ENCODE data around the gene TMEM80.
"Not testable (repeated sequence)": the region's sequence is repeated elsewhere in the genome, so short reads cannot be mapped to it uniquely, and the experiment has no call there.

TMEM80 gene

DNA sequence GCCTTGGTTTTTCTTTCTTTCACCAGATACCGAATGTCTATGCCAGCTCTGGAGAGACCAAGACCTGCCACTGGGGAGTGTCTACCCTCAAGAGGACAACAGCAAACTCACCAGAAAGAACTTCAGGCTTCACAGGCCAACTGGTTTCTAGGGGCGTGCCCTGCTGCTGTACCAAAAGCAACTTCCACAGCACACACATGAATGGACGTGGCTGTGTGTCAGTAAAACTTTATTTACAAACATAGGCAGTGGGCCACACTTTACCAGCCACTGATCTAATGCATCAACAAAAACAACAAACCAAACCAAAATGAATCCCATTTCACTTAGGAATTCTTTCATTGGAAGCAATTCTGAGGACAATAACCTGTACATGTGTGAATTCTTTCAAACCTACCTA lies 17.3 kb upstream of the TMEM80 start:
- Histone ChIP-seq H3K9me3 (ENCODE audit: control insufficient read depth in 2 of 2, low read length in 2 of 2) (no peaks in the 10 kb centered on the region), H3K27ac (ENCODE audit: low read depth in 2 of 2, low read length in 2 of 2) (no peak overlapping the region), H3K4me3 (ENCODE audit: low read length in 2 of 2) (no peak overlapping the region), H3K36me3 (ENCODE audit: control insufficient read depth in 2 of 2, insufficient read depth in 2 of 2, low read length in 2 of 2) (peaks cover 15 to 30% of the 10 kb centered on the region in 2 donors), H3K27me3 (ENCODE audit: control insufficient read depth in 2 of 2, insufficient read depth in 2 of 2, low read length in 2 of 2) (no peaks in the 10 kb centered on the region), H3K4me1 (ENCODE audit: control insufficient read depth in 2 of 2, insufficient read depth in 2 of 2, low read length in 2 of 2) (no peaks in the 10 kb centered on the region), H3K9ac (ENCODE audit: low read depth in 1 of 2, low read length in 2 of 2) (no peak overlapping the region)

DNA sequence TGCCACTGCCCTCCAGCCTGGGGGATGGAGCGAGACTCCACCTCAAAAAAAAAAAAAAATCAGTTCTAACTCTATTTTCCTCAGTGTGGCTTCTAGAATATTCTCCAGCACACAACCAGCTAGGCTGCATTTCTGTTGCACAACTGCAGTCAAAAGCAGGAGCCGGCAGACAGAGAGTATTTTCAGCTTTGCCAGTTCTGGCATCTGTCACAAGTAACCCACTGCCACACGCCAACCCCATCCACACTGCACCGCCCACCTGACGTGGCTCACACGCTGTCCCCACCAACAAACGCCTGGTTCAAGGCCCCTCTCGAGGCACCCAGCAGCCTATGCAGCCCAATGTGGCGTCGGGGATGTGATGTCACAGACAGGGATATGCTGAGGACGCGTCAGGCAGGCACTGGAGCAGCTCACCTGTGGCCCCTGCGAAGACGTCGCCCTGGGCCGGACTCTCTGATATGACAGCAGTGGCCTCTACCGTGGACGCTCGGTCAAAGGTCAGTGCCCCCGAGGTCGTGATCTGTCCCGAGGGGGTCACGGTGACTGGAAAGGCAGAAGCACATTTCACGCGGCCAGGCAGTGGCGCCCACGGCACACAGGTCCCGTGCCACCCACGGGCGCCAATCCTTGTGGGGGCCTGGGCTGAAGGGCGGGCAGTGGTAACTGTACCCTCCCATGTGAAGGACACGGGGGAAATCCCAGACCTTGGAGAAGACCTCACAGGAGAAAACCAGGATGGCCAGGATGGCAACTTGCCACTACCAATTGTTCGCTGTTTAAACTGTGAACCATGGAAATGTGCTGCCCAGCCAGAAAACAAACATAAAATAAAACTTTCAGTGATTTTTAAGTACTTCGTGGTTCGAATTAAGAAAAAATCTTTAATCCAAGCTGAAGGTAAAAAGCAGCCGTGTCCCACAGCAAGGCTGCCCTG lies 16.1 kb upstream of the TMEM80 start:
- no peaks in the 10 kb centered on the region for H3K27me3 ChIP-seq (ENCODE audit: control insufficient read depth in 2 of 2, insufficient read depth in 2 of 2, low read length in 2 of 2)
- H3K27ac ChIP-seq (ENCODE audit: low read depth in 2 of 2, low read length in 2 of 2) = no peak overlapping the region
- no peaks in the 10 kb centered on the region for H3K9me3 ChIP-seq (ENCODE audit: control insufficient read depth in 2 of 2, low read length in 2 of 2)
- H3K36me3 ChIP-seq (ENCODE audit: control insufficient read depth in 2 of 2, insufficient read depth in 2 of 2, low read length in 2 of 2) = peaks cover 11 to 27% of the 10 kb centered on the region in 2 donors
- H3K4me3 ChIP-seq (ENCODE audit: low read length in 2 of 2) = no peak overlapping the region
- H3K9ac ChIP-seq (ENCODE audit: low read depth in 1 of 2, low read length in 2 of 2) = no peak overlapping the region
- no peaks in the 10 kb centered on the region for H3K4me1 ChIP-seq (ENCODE audit: control insufficient read depth in 2 of 2, insufficient read depth in 2 of 2, low read length in 2 of 2)

DNA sequence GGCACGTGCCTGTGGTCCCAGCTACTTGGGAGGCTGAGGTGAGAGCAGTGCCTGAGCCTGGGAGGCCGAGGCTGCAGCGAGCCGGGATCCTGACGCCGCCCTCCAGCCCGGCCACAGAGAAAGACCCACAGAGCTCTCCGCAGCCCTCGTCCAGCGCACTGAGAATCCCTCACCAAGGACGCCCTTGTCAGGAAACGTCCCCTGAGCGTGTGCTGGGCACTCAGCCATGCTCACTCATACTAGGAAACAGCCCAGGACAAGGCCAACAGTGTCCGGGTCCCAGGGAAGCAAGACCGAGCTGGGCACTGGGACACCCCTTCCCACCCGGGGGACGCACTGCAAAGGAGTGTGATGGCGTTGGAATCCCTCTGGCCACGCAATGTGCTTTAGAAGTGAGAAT lies 15.1 kb upstream of the TMEM80 start:
- no peaks in the 10 kb centered on the region for H3K4me1 ChIP-seq (ENCODE audit: control insufficient read depth in 2 of 2, insufficient read depth in 2 of 2, low read length in 2 of 2)
- no peak overlapping the region for H3K4me3 ChIP-seq (ENCODE audit: low read length in 2 of 2)
- H3K9ac ChIP-seq (ENCODE audit: low read depth in 1 of 2, low read length in 2 of 2) = no peak overlapping the region
- H3K27ac ChIP-seq (ENCODE audit: low read depth in 2 of 2, low read length in 2 of 2) = no peak overlapping the region
- H3K36me3 ChIP-seq (ENCODE audit: control insufficient read depth in 2 of 2, insufficient read depth in 2 of 2, low read length in 2 of 2) = peaks cover 14 to 30% of the 10 kb centered on the region in 2 donors
- H3K27me3 ChIP-seq (ENCODE audit: control insufficient read depth in 2 of 2, insufficient read depth in 2 of 2, low read length in 2 of 2) = no peaks in the 10 kb centered on the region
- H3K9me3 ChIP-seq (ENCODE audit: control insufficient read depth in 2 of 2, low read length in 2 of 2) = no peaks in the 10 kb centered on the region

DNA sequence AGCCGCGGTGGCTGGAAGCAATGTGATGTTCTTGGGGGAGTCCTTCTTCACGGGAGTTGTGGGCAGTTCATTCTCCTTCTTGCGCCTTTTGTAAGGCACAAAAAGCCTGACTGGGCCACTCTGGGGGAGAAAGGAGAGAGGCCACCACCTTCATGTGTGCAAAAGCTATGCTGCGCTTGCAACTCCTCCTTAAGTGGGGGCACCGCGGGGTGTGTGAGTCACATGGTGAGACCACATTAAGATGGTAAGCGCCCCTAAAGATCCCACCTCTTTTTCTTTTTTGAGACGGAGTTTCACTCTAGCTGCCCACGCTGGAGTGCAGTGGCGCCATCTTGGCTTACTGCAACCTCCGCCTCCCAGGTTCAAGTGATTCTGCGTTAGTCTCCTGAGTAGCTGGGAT lies 14.6 kb upstream of the TMEM80 start:
- H3K36me3 ChIP-seq (ENCODE audit: control insufficient read depth in 2 of 2, insufficient read depth in 2 of 2, low read length in 2 of 2) = peaks cover 14 to 30% of the 10 kb centered on the region in 2 donors
- H3K27ac ChIP-seq (ENCODE audit: low read depth in 2 of 2, low read length in 2 of 2) = no peak overlapping the region
- H3K4me3 ChIP-seq (ENCODE audit: low read length in 2 of 2) = no peak overlapping the region
- H3K27me3 ChIP-seq (ENCODE audit: control insufficient read depth in 2 of 2, insufficient read depth in 2 of 2, low read length in 2 of 2) = no peaks in the 10 kb centered on the region
- H3K9me3 ChIP-seq (ENCODE audit: control insufficient read depth in 2 of 2, low read length in 2 of 2) = no peaks in the 10 kb centered on the region
- no peaks in the 10 kb centered on the region for H3K4me1 ChIP-seq (ENCODE audit: control insufficient read depth in 2 of 2, insufficient read depth in 2 of 2, low read length in 2 of 2)
- H3K9ac ChIP-seq (ENCODE audit: low read depth in 1 of 2, low read length in 2 of 2) = no peak overlapping the region

DNA sequence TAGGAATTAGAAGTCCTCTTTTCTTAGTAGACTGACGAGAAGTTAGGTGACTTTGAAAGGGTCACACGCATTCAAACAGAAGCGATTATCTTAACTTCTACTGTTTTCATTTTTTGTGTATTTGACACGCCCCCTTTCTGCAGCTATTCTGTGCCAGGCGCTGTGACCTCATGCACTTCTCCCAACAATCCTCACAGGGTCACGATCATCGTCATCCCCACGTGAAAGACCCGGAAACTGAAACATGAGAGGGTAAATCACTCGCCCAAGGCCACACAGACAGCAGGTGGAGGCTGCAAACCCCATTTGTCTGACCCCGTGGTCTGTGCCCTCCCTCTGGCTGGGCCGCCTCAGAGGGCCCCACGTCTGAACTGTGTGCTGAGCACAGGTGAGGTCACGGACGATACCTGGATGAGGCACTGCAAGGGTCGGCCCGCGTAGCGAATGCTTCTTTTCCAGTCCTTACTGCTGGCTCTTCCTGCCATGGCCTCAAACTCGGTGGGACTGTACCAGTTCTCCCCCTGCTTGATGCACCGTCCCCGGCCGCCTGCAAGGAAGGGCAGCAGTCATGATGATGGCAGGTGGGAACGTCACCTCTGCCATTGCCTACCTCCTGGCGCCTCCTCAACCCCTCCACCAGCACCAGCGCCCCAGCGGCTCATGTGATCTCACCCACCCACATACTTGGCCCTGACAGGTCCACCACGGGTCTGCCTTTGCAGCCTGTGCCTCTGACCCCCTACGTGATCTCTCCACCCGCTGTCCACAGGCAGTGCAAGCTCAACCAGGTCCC lies 9.0 kb upstream of the TMEM80 start:
- no peaks in the 10 kb centered on the region for H3K27me3 ChIP-seq (ENCODE audit: control insufficient read depth in 2 of 2, insufficient read depth in 2 of 2, low read length in 2 of 2)
- H3K27ac ChIP-seq (ENCODE audit: low read depth in 2 of 2, low read length in 2 of 2) = no peak overlapping the region
- H3K36me3 ChIP-seq (ENCODE audit: control insufficient read depth in 2 of 2, insufficient read depth in 2 of 2, low read length in 2 of 2) = peaks cover 29 to 41% of the 10 kb centered on the region in 2 donors
- H3K9me3 ChIP-seq (ENCODE audit: control insufficient read depth in 2 of 2, low read length in 2 of 2) = no peaks in the 10 kb centered on the region
- H3K9ac ChIP-seq (ENCODE audit: low read depth in 1 of 2, low read length in 2 of 2) = no peak overlapping the region
- H3K4me1 ChIP-seq (ENCODE audit: control insufficient read depth in 2 of 2, insufficient read depth in 2 of 2, low read length in 2 of 2) = peaks cover 10 to 12% of the 10 kb centered on the region in 2 donors
- H3K4me3 ChIP-seq (ENCODE audit: low read length in 2 of 2) = no peak overlapping the region

DNA sequence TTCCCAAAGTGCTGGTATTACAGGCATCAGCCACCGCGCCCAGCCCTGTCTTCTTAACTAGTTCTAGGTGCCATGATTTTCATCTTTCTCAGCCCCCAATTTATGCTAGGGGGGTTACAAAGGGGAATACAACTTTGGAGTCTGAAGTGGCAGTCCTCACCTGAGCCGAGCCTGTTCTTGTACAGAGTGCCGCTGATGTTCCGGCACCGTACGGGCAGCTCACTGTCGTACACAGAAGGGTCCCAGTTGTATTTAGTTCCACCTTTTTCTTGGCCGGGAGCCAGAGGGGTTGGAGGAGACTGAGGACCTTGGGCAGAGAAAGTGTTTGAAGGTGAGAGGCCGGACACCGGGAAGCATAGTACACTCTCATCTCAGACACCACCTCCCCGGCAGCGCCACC lies 7.9 kb upstream of the TMEM80 start:
- Histone ChIP-seq H3K27ac (ENCODE audit: low read depth in 2 of 2, low read length in 2 of 2) (no peak overlapping the region), H3K9ac (ENCODE audit: low read depth in 1 of 2, low read length in 2 of 2) (no peak overlapping the region), H3K4me3 (ENCODE audit: low read length in 2 of 2) (no peak overlapping the region), H3K9me3 (ENCODE audit: control insufficient read depth in 2 of 2, low read length in 2 of 2) (no peaks in the 10 kb centered on the region), H3K27me3 (ENCODE audit: control insufficient read depth in 2 of 2, insufficient read depth in 2 of 2, low read length in 2 of 2) (no peaks in the 10 kb centered on the region), H3K4me1 (ENCODE audit: control insufficient read depth in 2 of 2, insufficient read depth in 2 of 2, low read length in 2 of 2) (peaks cover 15 to 20% of the 10 kb centered on the region in 2 donors), H3K36me3 (ENCODE audit: control insufficient read depth in 2 of 2, insufficient read depth in 2 of 2, low read length in 2 of 2) (peaks cover 29 to 41% of the 10 kb centered on the region in 2 donors)

DNA sequence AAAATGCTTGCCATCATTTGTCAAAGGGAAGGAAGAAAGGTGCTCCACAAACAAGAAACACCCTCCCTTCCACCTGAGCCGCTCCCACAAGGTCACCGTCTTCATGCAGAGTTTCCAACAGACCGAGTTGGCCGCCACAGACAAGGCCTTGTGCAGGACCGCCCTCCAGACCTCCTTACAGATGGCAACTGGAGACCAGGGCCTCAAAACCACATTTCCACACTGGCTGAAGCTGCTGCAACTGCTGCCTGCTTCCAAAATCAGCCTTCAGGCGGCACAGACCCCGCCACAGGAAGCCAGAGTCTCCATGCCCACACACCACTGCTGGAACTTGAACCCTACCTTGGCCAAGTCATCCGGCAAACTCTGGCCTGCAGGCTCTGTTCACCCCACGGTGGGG lies 6.9 kb upstream of the TMEM80 start:
- Histone ChIP-seq H3K27ac (ENCODE audit: low read depth in 2 of 2, low read length in 2 of 2) (no peak overlapping the region), H3K9ac (ENCODE audit: low read depth in 1 of 2, low read length in 2 of 2) (no peak overlapping the region), H3K9me3 (ENCODE audit: control insufficient read depth in 2 of 2, low read length in 2 of 2) (no peaks in the 10 kb centered on the region), H3K4me3 (ENCODE audit: low read length in 2 of 2) (no peak overlapping the region), H3K4me1 (ENCODE audit: control insufficient read depth in 2 of 2, insufficient read depth in 2 of 2, low read length in 2 of 2) (peaks cover 19 to 27% of the 10 kb centered on the region in 2 donors), H3K36me3 (ENCODE audit: control insufficient read depth in 2 of 2, insufficient read depth in 2 of 2, low read length in 2 of 2) (peaks cover 25 to 36% of the 10 kb centered on the region in 2 donors), H3K27me3 (ENCODE audit: control insufficient read depth in 2 of 2, insufficient read depth in 2 of 2, low read length in 2 of 2) (no peaks in the 10 kb centered on the region)

DNA sequence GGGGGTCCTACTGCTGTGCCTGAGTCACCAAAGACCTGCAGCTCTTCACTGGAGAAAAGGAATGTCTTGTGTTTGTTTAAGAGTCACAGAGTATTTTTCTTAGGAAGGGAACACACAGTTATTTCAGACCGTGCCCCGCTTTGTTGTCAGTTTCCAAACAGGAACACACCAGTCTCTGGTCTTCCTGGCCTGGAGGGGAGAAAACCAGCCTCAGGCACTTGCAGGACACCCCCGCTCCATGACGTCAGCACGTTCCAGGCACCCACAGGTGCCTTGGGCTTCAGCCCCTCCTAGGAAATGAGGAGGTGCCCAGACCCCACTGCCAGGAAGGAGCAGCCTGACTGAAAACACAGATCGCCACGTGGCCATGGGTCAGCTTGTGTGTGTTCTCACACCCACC lies 6.0 kb upstream of the TMEM80 start:
- peaks cover 22 to 32% of the 10 kb centered on the region in 2 donors for H3K36me3 ChIP-seq (ENCODE audit: control insufficient read depth in 2 of 2, insufficient read depth in 2 of 2, low read length in 2 of 2)
- H3K27me3 ChIP-seq (ENCODE audit: control insufficient read depth in 2 of 2, insufficient read depth in 2 of 2, low read length in 2 of 2) = no peaks in the 10 kb centered on the region
- H3K4me3 ChIP-seq (ENCODE audit: low read length in 2 of 2) = no peak overlapping the region
- peaks cover 26 to 34% of the 10 kb centered on the region in 2 donors for H3K4me1 ChIP-seq (ENCODE audit: control insufficient read depth in 2 of 2, insufficient read depth in 2 of 2, low read length in 2 of 2)
- no peak overlapping the region for H3K9ac ChIP-seq (ENCODE audit: low read depth in 1 of 2, low read length in 2 of 2)
- H3K9me3 ChIP-seq (ENCODE audit: control insufficient read depth in 2 of 2, low read length in 2 of 2) = no peaks in the 10 kb centered on the region
- no peak overlapping the region for H3K27ac ChIP-seq (ENCODE audit: low read depth in 2 of 2, low read length in 2 of 2)

DNA sequence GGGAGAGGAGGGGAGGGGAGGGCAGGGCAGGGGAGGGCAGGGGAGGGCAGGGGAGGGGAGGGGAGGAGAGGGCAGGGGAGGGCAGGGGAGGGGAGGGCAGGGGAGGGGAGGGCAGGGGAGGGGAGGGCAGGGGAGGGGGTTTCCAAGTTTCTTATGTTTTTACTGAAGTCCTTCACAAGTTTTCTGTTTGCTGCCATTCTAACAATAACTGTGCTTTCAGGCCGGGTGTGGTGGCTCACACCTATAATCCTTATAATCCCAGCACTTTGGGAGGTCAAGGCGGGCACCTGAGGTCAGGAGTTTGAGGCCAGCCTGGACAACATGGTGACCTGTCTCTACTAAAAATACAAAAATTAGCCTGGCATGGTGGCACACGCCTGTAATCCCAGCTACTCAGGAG lies 5.4 kb upstream of the TMEM80 start:
- H3K4me1 ChIP-seq (ENCODE audit: control insufficient read depth in 2 of 2, insufficient read depth in 2 of 2, low read length in 2 of 2) = peaks cover 26 to 34% of the 10 kb centered on the region in 2 donors
- not testable (repeated sequence) for H3K9me3 ChIP-seq (ENCODE audit: control insufficient read depth in 2 of 2, low read length in 2 of 2); H3K27me3 ChIP-seq (ENCODE audit: control insufficient read depth in 2 of 2, insufficient read depth in 2 of 2, low read length in 2 of 2); H3K9ac ChIP-seq (ENCODE audit: low read depth in 1 of 2, low read length in 2 of 2); H3K4me3 ChIP-seq (ENCODE audit: low read length in 2 of 2)
- peak overlapping the region; percentile 52 to 80 for H3K27ac ChIP-seq (ENCODE audit: low read depth in 2 of 2, low read length in 2 of 2)
- peaks cover 20 to 30% of the 10 kb centered on the region in 2 donors for H3K36me3 ChIP-seq (ENCODE audit: control insufficient read depth in 2 of 2, insufficient read depth in 2 of 2, low read length in 2 of 2)
